LNCaP clone FGC (cell line): ENCODE measurements around the gene OR2B2.

ENCODE experiments used
- DNase-seq: peaks from one replicate; pipeline ENCODE4 v3.0.0-alpha.2; 2011; ENCODE audit warnings: low read depth
- H3K4me3 ChIP-seq: 2 replicates; pipeline ENCODE4 v1.5.1; 2011; ENCODE audit warnings: mild to moderate bottlenecking, low read depth, low read length, control low read depth
- TF ChIP-seq, protein P1 (sequence below): IDR thresholded peaks from 2 replicates; pipeline ENCODE4 v1.5.1; 2012; ENCODE audit warnings: mild to moderate bottlenecking; ENCODE audit not compliant: control insufficient read depth, insufficient read depth; ENCODE audit errors: extremely low read depth

The OR2B2 gene

DNA sequence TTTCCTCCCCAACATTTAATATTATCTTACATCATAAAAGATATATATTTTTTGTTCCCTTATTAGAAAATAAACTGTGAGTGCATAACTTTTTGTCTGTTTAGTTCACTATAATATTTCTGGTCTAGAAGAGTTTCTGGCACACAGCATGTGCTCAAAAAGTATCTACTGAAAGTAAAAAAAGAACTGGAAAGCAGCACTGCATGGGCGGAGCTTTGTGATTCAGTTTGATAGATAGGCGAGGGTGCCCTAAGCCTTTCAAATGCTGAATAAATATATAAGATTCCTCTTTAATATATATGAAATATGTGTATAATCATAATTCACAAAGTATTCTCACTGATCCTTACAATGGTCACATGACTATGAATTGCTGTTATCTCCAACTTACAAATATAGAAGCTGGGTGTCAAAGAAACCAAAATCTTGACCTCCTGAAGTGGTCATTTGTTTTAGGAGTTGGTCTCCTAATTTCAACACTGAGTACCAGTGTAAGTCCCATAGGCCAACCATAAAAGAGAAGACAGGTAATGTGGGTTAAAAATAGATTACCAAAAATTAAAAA lies 50.8 kb downstream of the OR2B2 start:
- H3K4me3 ChIP-seq, result no peak overlapping the region
- DNase-seq, result no peak
- TF ChIP-seq, protein P1, sequence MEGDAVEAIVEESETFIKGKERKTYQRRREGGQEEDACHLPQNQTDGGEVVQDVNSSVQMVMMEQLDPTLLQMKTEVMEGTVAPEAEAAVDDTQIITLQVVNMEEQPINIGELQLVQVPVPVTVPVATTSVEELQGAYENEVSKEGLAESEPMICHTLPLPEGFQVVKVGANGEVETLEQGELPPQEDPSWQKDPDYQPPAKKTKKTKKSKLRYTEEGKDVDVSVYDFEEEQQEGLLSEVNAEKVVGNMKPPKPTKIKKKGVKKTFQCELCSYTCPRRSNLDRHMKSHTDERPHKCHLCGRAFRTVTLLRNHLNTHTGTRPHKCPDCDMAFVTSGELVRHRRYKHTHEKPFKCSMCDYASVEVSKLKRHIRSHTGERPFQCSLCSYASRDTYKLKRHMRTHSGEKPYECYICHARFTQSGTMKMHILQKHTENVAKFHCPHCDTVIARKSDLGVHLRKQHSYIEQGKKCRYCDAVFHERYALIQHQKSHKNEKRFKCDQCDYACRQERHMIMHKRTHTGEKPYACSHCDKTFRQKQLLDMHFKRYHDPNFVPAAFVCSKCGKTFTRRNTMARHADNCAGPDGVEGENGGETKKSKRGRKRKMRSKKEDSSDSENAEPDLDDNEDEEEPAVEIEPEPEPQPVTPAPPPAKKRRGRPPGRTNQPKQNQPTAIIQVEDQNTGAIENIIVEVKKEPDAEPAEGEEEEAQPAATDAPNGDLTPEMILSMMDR, result no peak
